GM13977 (cell line): ENCODE measurements around the gene ZNF324.

Experiments used
- DNase-seq: peaks from one replicate; pipeline ENCODE4 v3.0.0; 2012; ENCODE audit warnings: low spot score
- in situ Hi-C: fragments of 300-500 bp; cut with MboI; formaldehyde crosslinking; loops from one replicate; pipeline ENCODE4 v1.12.0; 2022; ENCODE audit warnings: low sequenced_read_pairs, low pct_unique_long_range_greater_than_20kb, mixed read lengths, inconsistent platforms; ENCODE audit not compliant: unreplicated experiment
- TF ChIP-seq, protein P1 (sequence below): IDR thresholded peaks from 2 replicates; pipeline ENCODE4 v1.5.1; 2012; ENCODE audit warnings: mild to moderate bottlenecking, control low read depth; ENCODE audit not compliant: insufficient read depth; ENCODE audit errors: extremely low read depth, missing control alignments

ZNF324 gene

DNA sequence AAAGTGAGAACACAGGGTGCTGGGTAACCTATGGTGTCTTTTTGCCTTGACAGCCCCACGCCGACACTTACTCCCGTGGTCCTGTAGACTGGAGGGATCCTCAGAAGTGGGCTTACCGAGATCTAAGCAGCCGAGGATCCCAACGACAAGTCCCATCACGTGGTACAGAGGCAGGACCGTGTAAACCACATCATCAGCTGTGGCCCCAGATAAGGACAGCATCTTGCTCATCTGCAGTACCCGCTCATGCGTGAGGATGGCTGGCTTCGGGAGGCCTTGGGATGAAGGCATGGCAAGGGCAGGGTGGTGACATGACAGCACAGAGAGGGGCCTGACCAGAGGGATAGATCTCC lies 42.8 kb downstream of the ZNF324 start:
- TF ChIP-seq, protein P1, sequence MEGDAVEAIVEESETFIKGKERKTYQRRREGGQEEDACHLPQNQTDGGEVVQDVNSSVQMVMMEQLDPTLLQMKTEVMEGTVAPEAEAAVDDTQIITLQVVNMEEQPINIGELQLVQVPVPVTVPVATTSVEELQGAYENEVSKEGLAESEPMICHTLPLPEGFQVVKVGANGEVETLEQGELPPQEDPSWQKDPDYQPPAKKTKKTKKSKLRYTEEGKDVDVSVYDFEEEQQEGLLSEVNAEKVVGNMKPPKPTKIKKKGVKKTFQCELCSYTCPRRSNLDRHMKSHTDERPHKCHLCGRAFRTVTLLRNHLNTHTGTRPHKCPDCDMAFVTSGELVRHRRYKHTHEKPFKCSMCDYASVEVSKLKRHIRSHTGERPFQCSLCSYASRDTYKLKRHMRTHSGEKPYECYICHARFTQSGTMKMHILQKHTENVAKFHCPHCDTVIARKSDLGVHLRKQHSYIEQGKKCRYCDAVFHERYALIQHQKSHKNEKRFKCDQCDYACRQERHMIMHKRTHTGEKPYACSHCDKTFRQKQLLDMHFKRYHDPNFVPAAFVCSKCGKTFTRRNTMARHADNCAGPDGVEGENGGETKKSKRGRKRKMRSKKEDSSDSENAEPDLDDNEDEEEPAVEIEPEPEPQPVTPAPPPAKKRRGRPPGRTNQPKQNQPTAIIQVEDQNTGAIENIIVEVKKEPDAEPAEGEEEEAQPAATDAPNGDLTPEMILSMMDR = no peak
- in situ Hi-C loops = no loop called here
- no peak for DNase-seq

DNA sequence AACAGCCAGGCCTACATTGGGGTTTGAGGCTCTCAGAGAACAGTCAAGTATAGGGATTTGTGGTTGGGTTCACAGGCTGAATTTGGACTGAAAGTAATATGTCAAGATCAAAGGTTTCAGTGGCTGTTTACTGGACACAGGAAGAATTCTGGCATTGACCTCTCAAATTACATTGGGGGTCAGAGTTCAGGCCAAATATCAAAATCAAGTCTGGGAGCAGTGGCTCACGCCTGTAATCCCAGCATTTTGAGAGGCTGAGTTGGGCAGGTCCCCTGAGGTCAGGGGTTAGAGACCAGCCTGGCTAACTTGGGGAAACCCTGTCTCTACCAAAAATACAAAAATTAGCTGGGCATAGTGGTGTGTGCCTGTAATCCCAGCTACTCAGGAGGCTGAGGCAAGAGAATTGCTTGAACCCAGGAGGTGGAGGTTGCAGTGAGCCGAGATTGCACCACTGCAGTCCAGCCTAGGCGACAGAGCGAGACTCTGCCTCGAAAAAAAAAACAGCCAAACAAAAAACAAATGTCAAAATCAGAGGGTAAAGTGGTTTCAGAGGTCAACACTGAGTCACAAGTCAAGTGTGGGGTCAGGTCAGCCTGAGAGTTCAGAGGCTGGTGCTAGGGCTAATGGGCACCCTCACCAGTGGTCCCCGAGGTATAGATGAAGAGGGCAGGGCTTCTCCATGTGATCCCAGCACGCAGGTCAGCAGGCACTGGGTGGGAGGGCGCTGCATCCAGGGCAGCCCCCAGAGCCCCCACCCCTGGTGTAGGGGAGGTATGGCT lies 43.4 kb downstream of the ZNF324 start:
- in situ Hi-C loops = no loop called here
- DNase-seq = no peak
- TF ChIP-seq, protein P1 = no peak

DNA sequence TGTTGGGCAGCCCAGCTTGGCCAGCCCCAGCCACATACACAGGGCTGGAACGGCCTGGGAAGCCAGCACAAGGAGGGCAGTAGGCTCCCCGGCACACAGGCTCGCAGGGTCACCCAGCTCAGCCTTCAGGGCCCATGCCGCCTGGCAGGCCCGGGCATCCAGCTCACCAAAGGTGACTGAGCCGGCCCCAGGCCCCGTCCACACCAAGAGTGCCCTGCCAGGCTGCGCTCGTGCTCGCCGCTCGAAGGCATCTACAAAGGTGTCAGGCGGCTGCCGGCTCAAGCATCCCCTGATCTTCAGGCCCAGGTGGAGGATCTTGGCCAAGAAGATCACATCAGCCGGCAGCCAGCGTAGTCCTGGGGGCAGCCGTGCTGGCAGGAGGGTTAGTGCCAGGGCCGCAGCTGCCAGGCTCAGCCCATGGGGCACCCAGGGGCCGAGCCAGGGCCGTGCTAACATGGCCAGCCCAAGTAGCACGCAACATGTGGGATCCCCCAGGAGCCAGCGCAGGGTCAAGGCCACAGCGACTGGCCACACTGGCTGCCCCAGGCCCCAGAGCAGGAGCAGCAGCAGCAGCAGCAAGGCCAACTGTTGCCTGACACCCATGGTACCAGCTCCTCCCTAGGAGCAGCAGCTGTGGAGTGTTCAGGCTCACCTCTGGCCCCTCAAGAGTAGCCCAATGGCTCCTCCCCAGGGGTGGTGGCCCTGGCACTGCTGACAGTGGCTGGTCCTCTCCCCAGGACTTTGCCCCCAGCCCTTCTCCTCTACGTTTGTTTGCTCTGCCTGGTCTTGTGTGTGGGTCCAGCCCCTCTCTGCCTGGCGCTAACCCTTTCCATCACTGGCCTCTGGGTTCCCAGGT lies 44.7 kb downstream of the ZNF324 start, which contains the start of gene SLC27A5:
Gene SLC27A5, minus strand, starts transcription at position 640 of the 856 bp plus-strand sequence. Its CDS starts 37 bp downstream, at position 603.
- in situ Hi-C loops = no loop called here
- TF ChIP-seq, protein P1 = no peak
- no peak for DNase-seq

DNA sequence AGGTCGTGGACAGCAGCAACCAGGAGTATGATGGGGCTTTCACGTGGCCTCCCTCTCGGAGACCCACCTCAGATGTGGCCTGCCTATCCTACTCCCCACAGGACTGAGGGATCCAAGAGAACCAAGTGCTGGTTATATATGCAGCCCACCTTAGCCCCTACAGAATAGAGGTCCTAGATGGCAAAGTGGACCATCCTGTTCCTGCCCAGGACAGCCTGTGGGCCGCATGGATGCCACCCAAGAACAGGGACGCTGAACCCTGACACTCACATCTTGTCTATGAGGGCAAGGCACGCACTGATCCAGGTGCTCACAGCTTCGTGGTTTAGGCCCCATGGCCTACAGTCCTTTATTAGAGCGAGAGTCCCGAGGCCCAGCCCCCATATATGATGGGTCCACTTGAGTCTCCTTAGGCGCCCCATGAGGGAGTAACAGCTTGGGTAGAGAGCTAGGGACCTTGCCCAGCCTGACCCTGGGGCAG lies 46.4 kb downstream of the ZNF324 start:
- DNase-seq = no peak
- TF ChIP-seq, protein P1 = no peak
- in situ Hi-C loops = no loop called here

DNA sequence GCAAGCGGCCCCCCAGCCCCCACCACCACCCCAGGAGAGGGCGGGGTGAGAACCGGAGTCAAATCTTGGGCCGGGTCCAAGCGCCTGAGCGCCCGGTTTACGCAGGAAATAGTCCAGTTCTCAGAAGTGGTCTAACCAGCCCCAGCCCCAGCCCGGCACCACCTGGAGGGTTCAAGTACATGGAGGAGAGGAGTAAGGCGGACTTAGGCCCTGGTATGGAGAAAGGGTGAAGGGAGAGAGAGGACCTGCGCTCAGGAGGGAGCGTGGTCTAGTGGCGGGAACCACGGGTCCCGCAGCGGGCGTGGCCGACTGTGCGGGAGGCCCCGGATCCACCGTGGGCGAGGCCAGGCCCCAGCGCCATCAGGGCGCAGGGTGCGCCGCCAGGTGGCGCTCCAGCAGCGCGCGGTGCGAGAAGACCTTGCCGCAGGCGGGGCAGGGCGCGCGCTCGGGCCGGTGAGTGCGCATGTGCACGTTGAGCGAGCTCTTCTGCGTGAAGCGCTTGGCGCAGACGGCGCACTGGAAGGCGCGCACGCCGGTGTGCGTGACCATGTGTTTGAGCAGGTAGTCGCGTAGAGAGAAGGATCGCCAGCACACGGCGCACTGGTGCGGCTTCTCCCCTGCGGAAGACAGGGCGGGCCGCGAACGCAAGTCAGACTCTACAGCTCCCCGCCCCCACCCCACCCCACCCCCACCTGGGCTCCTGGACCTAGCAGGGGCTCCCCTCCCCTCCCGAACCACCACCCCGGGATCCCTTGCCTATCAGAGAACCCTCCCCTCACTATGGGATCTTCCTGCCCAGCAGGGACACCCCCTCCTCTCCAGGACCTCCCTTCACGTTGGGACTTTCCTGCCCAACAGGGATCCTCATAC lies 47.0 kb downstream of the ZNF324 start:
- TF ChIP-seq, protein P1 = peak; percentile 99
- in situ Hi-C loops = no loop called here
- peak; percentile 97 for DNase-seq

DNA sequence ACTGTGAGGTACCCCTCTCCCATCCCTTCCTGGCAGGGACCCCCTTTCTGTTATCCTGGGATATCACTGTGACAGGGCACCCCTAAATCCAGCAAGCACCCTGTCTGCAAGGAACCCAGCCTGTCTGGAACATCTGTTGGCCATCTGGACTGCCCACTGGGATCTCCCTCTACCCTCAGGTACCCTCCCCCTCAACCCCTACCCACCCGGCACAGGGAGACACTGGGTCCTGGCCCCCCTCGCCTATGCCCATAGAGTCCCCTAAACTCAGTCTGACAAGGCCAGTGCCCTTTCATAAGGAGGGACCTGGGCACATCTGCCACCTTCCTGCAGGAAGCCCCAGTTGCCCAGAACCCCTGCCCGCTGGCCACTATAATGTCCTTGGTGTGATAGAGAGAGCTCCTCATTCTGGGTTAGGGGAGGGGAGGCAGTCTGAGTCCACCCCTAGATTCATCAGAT lies 47.7 kb downstream of the ZNF324 start:
- TF ChIP-seq, protein P1 = no peak
- DNase-seq = no peak
- in situ Hi-C loops = no loop called here
